ENCODE data around the gene GGCT.

Gene GGCT

GRCh38 chr7:30462179-30462578 is 42.5 kb downstream of the GGCT start:
- no peak for DNase-seq (ENCODE audit: low read depth)

DNA sequence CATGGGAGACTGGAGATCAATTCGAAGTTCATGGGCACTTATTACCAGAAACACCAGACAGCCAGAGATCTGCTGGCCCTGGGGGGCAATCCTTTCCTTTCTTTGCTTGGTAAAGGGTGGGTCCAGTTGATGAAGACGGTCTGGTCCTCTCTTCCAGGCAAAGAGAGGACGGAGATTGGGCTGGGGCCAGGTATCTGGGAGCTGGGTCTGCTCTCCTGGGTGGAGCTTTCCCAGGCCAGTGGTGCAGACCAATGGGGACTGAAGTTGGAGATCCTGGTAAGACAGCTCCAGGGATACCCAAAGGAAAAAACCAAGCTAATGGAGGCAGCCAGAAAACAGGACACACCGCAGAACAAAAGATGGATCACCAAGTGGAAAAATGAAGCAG is 44.4 kb downstream of the GGCT start:
- no peak for DNase-seq (ENCODE audit: low read depth)

GRCh38 chr7:30459591-30460245 is 44.9 kb downstream of the GGCT start:
- no peak for DNase-seq (ENCODE audit: low read depth)

DNA sequence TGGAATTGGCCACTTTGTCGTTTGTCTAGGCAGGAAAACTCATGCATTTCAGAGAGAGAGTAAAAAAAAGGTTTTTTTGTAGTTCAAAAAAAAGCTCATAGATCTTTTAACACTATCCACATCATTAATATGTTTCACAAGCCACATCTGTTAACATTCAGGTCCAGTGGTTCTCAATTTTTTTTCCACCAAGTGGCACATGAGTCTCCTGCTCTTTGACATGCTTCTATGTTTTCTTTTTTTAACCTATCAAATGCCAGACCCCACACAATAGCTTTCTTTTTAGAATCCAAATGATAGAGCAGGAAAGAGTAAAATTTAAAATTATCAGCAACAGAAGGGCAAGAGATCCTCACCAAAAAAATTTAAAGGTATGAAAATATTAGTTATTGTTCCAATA is 46.3 kb downstream of the GGCT start:
- DNase-seq (ENCODE audit: low read depth), result no peak

DNA sequence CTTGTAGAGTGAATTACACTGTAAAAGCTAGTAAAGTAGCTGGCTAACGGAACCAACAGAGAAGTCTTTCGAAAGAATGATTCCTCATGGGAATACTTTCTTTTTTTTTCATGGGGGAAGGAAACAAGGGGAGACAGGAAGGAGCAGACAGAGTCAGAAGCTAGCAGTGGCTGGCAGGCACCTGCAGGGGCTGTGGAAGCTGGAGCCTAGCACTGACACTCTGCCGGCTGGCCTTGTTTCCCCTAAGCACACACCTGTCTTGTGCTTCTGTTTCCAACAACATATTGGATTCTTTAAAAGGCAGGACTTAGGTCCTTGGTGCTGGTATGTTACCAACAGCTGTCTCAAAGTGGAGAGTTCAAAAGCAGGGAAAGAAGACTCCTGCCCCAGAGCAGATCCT is 50.7 kb downstream of the GGCT start:
- DNase-seq (ENCODE audit: low read depth), result no peak

DNA sequence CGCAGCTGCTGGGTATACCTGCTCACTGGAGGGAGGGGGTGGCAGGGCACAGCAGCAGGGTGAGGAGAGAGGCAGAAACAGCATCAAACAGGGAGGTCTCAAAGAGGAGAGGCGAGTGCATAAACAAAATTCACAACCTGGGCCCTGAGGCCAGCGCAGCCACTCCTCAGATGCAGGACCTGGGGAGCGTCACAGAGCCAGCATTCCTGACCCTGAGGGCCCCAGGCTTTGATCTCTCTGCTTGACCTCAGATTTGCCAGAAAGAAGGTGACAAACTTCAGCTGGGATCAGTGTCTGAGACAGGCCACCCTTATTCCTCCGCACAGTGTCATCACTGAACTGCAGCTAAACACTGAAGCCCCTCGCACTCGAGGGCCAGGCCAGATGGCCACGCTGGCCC is 51.6 kb downstream of the GGCT start:
- DNase-seq (ENCODE audit: low read depth), result no peak

DNA sequence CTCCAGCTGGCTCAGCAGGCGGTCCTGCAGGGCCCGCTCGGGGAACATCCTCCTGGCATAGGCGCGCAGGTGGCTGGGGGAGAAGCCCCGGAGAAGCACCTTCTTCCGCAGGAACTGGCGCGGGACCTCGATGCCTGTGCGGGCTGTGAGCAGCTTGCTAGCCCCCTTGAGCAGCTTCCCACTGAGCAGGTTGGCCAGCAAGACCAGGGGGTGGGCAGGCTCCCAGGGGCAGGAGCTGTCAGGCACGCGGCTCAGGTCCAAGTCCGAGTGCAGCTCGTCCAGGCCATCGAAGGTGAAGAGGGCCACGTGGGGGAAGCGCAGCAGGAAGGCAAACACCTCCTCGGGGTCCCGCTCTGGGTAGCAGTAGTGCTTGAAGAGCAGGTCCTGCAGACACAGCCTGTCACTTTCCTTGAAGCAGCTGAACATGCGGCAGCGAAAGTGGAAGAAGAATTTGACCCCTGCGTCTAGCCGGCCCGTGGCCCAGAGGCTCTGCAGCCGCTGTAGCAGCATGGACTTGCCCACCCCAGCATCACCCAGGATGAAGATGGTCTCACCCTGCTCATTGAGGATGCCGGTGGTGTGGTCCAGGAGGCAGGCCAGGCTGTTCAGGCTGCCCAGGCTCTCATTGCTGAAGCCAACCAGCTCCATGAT is 52.2 kb downstream of the GGCT start:
- DNase-seq (ENCODE audit: low read depth), result no peak

DNA sequence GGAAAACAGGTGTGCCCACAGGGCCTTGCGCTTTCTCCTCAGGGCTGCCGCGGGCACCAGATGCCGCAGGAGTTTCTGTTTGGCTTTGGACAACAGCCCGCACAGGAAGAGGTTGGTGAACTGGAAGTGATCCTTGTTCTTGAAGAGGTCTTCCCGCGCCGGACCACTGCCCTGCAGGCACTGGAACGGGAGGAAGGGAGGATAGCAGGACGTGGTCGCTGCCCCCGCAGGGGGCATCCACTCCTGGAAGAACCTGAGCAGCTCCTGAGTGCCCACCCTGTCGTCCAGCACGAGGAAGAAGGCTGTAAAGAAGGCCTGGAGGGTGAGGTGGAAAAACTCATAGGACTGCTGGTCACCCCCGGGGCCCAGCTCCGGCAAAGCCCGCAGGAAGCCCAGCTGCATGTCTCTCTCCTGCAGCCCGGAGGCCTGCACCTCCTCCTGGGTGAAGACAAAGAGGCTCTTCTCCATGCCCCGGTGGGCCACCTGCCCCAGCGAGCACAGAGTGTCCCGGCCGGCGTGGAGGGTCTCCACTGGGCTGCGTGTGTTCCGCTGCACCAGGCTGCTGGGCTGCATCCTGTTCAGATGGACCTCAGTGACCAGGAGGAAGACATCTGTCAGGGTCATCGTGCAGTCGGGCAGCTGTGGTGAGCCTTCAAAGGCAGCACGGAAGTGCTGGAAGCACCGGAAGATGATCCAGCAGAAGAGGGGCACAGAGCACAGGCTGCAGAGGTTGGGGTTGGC is 52.9 kb downstream of the GGCT start:
- DNase-seq (ENCODE audit: low read depth), result no peak

- no peak for DNase-seq (ENCODE audit: low read depth)
Observed at GRCh38 chr7:30450983-30451497, 53.6 kb downstream of the GGCT start.

DNA sequence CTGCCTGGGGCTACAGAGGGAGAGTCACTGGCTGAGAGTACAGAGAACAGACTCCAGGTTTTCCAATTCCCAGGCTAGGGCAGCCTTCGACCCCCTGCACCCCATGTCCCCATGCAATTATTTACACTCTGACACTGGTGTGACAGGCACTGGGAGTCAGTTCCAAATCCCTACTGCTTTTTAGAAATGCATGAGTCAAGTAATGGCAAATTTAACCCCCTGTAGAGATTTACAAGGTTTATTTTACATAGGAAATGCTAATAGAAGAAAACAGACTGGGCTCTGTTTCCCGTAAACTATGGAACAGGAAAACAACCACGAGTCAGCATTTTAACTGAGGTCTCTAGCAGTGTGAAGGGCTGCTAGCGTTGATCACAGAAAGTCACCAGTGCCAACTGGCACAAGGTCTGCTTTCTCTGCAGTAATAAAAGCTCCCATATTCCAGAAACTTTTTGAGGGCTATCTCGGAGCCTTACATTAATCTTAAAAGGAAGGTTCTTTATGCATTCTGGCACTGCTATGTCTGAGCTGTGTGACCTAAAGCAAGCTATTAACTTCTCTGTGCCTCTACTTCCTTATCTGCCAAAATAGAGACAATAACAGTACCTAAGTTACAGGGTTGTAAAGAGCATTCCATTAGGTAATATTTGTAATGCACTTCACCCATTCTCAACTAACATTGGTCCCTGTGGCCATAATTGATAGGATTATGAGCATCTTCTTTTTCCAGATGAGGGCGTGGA is 54.2 kb downstream of the GGCT start:
- no peak for DNase-seq (ENCODE audit: low read depth)

- DNase-seq (ENCODE audit: low read depth), result no peak
Observed at GRCh38 chr7:30448461-30449189, 56.0 kb downstream of the GGCT start.

DNA sequence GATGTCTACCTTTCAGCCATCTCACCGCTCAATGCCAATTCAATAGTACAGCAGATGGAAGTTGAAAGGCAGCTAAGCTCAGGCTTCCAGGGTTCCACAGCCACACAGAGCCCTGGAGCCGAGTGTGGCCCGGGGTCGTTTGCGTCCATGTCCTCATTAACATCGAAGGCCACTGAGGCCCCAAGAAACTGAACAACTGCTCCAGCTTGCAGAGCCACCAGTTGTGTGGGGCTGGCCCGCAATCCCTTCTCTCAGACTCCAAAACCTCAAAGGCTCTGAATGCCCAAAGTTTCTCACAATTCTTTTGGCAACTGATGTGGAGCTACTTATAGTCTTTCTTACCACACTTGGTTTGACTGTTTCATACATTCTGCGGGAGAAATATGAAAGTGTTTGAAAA is 57.2 kb downstream of the GGCT start:
- DNase-seq (ENCODE audit: low read depth), result no peak
